Osteoblast (primary cell): ENCODE results near the gene GADD45B. TPM values are rescaled to one million over a fixed set of nuclear protein-coding genes. Genes with fewer than 3 reads are reported as not detected.
"Not testable (repeated sequence)": the region's sequence is repeated elsewhere in the genome, so short reads cannot be mapped to it uniquely, and the experiment has no call there.

ENCODE experiments used
- DNase-seq: peaks from one replicate; pipeline ENCODE4 v3.0.0; 2011; ENCODE audit warnings: low spot score, mixed read lengths; ENCODE audit not compliant: insufficient read length; ENCODE audit errors: missing footprints
- H2AFZ ChIP-seq: 2 replicates; pipeline ENCODE4 v1.6.0; 2011; ENCODE audit warnings: mild to moderate bottlenecking, low read length
- H3K27ac ChIP-seq: 2 replicates; pipeline ENCODE4 v1.5.1; 2011; ENCODE audit warnings: mild to moderate bottlenecking, low read depth, low read length, moderate library complexity
- H3K27me3 ChIP-seq: 2 replicates; pipeline ENCODE4 v1.6.0; 2012; ENCODE audit warnings: mild to moderate bottlenecking, control low read depth, inconsistent platforms, low read length, moderate library complexity; ENCODE audit not compliant: insufficient read depth
- H3K36me3 ChIP-seq: 2 replicates; pipeline ENCODE4 v1.5.1; 2011; ENCODE audit warnings: mild to moderate bottlenecking, low read length, control low read depth, moderate library complexity; ENCODE audit not compliant: insufficient read depth
- H3K4me1 ChIP-seq: 2 replicates; pipeline ENCODE4 v1.5.1; 2011; ENCODE audit warnings: mild to moderate bottlenecking, low read length, control low read depth, moderate library complexity; ENCODE audit not compliant: insufficient read depth
- H3K4me2 ChIP-seq: 2 replicates; pipeline ENCODE4 v1.6.0; 2011; ENCODE audit warnings: mild to moderate bottlenecking, low read length; ENCODE audit not compliant: insufficient read depth
- H3K4me3 ChIP-seq: fragments of 200-600 bp; sonication (generic); 3 replicates; pipeline ENCODE4 v1.5.1; 2012; ENCODE audit warnings: mild to moderate bottlenecking, low read length, inconsistent platforms; ENCODE audit not compliant: insufficient read depth
- H3K79me2 ChIP-seq: 2 replicates; pipeline ENCODE4 v1.6.0; 2012; ENCODE audit warnings: mild to moderate bottlenecking, low read length, control low read depth, inconsistent platforms; ENCODE audit not compliant: insufficient read depth
- H3K9me3 ChIP-seq: 2 replicates; pipeline ENCODE4 v1.5.1; 2011; ENCODE audit warnings: low read depth, low read length, control low read depth
- H4K20me1 ChIP-seq: 2 replicates; pipeline ENCODE4 v1.6.0; 2012; ENCODE audit warnings: mild to moderate bottlenecking, low read length, control low read depth; ENCODE audit not compliant: insufficient read depth
- CTCF ChIP-seq: IDR thresholded peaks from 2 replicates; pipeline ENCODE4 v1.5.1; 2011; ENCODE audit warnings: mild to moderate bottlenecking, low read depth, low read length, moderate library complexity; ENCODE audit errors: extremely low read depth
- total RNA-seq: library from RNA; depleted of rRNA; stranded (reverse); fragments of >200 nt; gene quantifications from 2 replicates; pipeline ENCODE4 v1.2.3, GENCODE V29; 2012

The GADD45B gene
- total RNA-seq, 1 donor: 46.3 TPM

DNA sequence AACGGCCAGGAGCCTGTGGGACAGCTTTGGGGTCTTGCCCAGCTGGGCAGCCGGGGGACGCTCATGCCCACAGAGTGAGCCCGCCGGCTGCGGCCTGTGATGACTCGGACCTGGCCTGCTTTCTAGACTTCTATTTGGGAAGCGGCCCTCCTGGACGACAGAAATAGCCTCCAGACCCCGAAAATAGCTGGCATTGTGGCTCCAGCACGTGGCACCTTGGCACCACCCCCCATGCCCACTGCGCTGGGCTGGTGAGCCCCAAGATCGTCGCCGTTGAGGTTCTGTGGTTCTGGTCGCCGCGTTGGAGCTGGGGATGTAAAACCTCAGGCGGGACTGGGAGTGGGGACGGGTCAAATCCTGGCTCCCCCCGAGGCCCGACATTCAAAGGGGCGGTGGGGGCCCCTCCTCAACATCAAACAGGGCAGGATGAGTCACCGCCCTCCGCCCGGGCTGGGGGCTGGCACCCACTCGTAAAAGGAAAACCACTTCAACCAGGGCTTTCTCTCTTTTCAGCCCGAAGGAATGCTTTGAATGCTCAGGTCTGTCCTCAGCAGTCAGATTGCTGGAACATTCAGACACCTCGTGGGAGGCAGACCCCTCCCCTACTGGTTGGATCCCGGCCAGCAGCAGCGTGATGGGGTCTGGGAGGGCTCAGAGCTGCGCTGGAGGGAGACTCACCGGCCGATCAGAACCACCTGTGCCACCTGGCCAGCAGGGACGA is 42.1 kb downstream of the GADD45B start:
- Histone ChIP-seq H2AFZ (peak overlapping the region; percentile 56), H3K27ac (no peak overlapping the region), H3K36me3 (no peaks in the 10 kb centered on the region), H3K4me2 (peak overlapping the region; percentile 28), H3K4me1 (no peaks in the 10 kb centered on the region), H3K79me2 (no peaks in the 10 kb centered on the region), H3K27me3 (no peaks in the 10 kb centered on the region), H3K4me3 (peak overlapping the region; percentile 25), H4K20me1 (no peaks in the 10 kb centered on the region), H3K9me3 (no peaks in the 10 kb centered on the region)
- DNase-seq: peak; percentile 88
- TF ChIP-seq CTCF: no peak

DNA sequence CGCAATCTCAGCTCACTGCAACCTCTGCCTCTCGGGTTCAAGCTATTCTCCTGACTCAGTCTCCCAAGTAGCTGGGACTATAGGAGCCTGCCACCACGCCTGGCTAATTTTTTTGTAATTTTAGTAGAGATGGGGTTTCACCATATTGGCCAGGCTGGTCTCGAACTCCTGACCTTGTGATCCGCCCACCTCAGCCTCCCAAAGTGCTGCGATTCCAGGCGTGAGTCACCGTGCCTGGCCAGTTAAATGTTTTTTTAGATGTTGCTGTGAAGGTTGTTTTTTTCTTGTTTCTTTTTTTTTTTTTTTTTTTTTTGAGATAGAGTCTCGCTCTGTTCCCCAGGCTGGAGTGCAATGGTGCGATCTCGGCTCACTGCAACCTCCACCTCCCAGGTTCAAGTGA is 42.9 kb downstream of the GADD45B start:
- H3K9me3 ChIP-seq, H2AFZ ChIP-seq, H3K27ac ChIP-seq, H3K79me2 ChIP-seq, DNase-seq, H3K4me1 ChIP-seq, H4K20me1 ChIP-seq, H3K36me3 ChIP-seq, H3K4me3 ChIP-seq, H3K27me3 ChIP-seq, H3K4me2 ChIP-seq: not testable (repeated sequence)

GRCh38 chr19:2519482-2519881 is 43.6 kb downstream of the GADD45B start:
- no peak overlapping the region for H3K4me3 ChIP-seq
- TF ChIP-seq CTCF: no peak

GRCh38 chr19:2523630-2524311 is 47.8 kb downstream of the GADD45B start:
- Histone ChIP-seq H3K4me3 (peak overlapping the region; percentile 58), H3K36me3 (no peaks in the 10 kb centered on the region), H3K4me1 (peaks cover 25% of the 10 kb centered on the region), H3K79me2 (no peaks in the 10 kb centered on the region), H4K20me1 (no peaks in the 10 kb centered on the region), H3K27ac (peak overlapping the region; percentile 95), H3K9me3 (no peaks in the 10 kb centered on the region), H3K4me2 (peak overlapping the region; percentile 73), H2AFZ (peak overlapping the region; percentile 72), H3K27me3 (no peaks in the 10 kb centered on the region)
- DNase-seq: peak; percentile 95
- TF ChIP-seq CTCF: peak; percentile 47

More at GRCh38 chr19:2519482-2519881, 43.6 kb downstream of the GADD45B start:
- H3K27ac ChIP-seq: no peak overlapping the region
- H3K36me3 ChIP-seq: no peaks in the 10 kb centered on the region
- H3K4me2 ChIP-seq: no peak overlapping the region
- H3K4me1 ChIP-seq: peaks cover 13% of the 10 kb centered on the region
- DNase-seq: no peak
- no peaks in the 10 kb centered on the region for H4K20me1 ChIP-seq
- H3K9me3 ChIP-seq: no peaks in the 10 kb centered on the region
- H3K27me3 ChIP-seq: no peaks in the 10 kb centered on the region
- H2AFZ ChIP-seq: no peak overlapping the region
- H3K79me2 ChIP-seq: no peaks in the 10 kb centered on the region
